Activated CD4-positive, alpha-beta T cell treated with anti-CD3 and anti-CD28 coated beads, Interleukin-2, amount 50 U/mL, for 24 hours (primary cell): ENCODE results near the gene ZXDB.
"Not testable (repeated sequence)": the region's sequence is repeated elsewhere in the genome, so short reads cannot be mapped to it uniquely, and the experiment has no call there.

ENCODE experiments used
- DNase-seq, 2 donors: peaks; one replicate each; pipeline ENCODE4 v3.0.0-alpha.2; 2020; ENCODE audit warnings: low read depth in 1 of 2, low spot score in 1 of 2

ZXDB gene

DNA sequence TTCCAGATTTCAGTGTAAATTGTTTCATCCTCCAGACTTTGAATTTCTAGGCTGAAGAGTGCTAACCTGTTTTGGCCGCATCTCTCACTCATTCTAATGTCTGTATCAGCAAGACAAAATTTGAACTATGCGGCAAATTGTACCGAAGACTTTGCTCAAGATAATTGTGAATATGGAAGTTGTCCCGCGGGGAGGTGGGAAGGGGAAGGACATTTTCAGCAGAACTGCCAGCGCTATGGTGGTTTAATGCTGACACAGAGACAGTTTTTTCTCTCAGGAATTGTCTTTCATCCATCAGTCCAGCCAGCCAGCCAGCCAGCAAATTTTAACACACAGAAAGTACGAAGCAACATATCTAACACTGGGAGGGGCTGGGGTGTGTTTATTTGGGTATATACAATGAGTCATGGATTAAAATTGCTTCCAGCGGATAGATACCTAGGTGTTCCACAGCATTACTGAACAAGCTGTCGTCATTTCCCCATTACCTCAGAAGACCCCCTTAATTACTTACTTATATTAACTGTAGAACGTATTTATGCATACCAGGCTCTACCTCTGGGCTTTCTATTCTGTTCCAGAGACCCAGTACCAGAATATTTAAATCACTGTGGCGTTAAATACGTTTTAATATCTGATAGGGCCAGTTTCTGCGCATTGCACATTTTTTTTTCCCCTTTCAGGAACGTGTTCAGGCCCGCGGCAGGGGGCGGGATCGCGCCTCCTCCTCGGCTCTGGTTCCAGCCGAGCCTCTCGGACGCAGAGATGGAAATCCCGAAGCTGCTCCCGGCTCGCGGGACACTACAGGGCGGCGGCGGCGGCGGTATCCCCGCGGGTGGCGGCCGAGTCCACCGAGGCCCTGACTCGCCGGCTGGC, at the start of gene ZXDB:
ZXDB (plus strand) TSS at position 728 of the 876 bp plus-strand sequence; CDS start at position 766, 38 bp downstream.
- not testable (repeated sequence) for DNase-seq

DNA sequence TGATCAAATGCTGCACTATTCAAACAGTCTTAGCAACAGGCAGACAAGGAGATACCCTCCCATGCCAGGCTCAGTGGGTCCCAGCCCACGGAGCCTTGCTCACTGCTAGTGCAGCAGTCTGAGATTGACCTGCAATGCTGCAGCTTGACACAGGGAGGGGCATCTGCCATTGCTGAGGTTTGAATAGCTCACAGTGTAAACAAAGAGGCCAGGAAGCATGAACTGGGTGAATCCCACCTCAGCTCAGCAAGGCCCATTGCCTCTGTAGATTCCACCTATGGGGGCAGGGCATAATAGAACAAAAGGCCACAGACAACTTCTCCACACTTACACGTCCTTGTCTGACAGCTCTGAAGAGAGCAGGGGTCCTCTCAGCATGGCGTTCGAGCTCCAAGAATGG, 26.6 kb upstream of the ZXDB start:
- no peak for DNase-seq

DNA sequence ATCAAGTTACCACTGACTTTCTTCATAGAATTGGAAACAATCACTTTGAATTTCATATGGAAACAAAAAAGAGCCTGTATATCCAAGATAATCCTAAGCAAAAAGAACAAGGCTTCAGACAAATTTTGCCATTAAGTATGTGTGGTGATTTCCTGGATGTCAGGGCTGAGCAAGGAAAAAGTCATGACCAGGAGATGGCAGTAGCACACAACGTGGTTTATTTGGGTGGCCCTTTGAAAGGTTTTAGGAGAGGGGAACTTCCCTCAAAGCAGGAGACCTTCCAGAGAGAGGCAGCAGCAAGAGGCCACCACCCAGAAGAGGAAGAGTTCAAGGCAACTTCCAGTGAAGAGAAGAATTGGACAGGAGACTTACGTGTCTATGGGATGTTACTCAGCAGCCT, 18.1 kb upstream of the ZXDB start:
- DNase-seq = no peak

DNA sequence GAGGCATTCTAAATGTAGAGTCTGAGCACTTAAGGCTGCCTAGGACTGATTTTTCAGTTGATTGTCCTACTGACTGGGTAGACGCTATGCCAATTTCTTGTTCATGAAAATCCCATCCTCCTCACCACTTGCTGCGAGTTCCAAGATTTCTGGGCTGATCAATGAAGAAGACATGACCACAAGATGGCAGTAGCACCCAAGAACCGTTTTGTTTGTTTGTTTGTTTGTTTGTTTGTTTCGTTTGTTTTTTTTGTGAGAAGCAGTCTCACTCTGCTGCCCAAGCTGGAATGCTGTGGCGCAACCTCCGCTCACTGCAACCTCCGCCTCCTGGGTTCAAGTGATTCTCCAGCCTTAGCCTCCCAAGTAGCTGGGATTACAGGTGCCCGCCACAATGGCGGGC, 8.9 kb upstream of the ZXDB start:
- DNase-seq = not testable (repeated sequence)

DNA sequence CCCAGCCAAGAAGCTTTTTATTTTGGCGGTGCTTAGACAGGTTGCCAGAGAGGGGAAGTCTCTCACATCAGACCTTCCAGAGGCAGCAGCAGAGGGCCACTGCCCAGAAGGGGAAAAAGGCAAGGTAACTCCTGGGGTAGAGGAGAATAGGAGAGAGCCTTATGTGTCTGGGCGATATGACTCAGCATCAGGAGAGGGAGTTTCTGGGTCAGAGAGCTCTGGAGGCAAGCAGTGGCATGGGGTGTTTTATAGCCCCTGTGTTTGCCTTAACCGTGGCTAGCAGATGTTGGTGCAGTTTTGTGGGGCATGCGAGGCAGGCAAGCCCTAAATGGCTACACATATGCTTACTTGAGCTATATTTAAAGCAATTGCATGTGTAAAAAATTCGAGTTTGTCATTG, 8.3 kb upstream of the ZXDB start:
- DNase-seq = no peak

DNA sequence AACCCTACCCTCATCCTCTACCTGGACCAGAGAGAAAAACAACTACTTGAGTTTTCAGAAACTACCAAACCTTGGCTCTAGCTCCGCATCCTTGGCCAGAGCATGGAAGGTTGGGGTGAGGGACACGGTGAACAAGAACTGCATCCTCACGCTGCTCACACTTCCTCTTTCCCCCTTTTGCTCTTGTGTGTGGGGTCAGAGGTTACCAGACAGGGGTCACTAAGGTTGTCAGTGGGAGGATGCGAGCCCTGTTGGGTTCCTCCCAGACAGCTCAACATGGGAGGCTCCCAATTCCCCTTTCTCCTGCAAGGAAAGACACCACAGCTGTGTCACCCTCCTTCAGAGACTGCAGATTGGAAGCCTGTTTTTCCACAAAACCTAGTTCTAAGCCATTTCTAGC, 5.5 kb upstream of the ZXDB start:
- no peak for DNase-seq

DNA sequence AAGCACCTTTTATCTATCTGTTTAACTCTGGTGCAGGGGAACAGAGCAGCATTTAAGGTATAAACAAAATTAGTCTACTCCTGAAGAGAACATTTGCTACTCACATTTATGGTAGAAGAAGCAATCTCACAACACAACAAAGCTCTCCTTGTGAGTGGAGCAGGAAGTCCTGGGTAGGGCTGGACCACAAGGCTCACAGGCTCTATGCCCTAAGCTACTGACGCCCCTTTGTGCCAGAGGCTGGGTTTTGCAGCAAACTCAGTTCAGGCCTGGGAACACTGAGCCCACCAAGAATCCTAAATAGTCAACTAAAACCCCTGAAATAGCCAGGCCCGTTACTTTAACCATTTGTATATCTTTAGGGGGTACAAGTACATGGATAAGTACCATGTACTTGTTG, 4.7 kb upstream of the ZXDB start:
- DNase-seq = no peak

DNA sequence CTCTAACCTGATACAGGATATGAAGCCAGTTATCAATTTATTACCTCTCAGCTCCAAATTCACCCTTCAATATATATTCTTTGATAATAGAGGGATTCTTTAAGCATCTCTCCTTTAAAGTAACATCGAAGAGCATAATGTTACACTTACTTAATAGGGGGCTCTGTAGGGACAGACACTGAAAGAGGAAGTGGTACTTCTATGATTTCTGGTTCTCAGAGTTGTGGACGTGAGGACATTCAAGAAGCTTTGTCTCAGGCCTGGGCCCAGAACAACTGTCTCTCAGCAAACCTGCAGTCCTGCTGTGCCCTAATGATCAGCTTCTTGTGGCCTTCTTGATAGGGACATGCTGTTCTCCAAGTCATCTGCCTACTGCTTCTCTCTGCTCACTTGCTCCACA, 4.2 kb upstream of the ZXDB start:
- no peak for DNase-seq

DNA sequence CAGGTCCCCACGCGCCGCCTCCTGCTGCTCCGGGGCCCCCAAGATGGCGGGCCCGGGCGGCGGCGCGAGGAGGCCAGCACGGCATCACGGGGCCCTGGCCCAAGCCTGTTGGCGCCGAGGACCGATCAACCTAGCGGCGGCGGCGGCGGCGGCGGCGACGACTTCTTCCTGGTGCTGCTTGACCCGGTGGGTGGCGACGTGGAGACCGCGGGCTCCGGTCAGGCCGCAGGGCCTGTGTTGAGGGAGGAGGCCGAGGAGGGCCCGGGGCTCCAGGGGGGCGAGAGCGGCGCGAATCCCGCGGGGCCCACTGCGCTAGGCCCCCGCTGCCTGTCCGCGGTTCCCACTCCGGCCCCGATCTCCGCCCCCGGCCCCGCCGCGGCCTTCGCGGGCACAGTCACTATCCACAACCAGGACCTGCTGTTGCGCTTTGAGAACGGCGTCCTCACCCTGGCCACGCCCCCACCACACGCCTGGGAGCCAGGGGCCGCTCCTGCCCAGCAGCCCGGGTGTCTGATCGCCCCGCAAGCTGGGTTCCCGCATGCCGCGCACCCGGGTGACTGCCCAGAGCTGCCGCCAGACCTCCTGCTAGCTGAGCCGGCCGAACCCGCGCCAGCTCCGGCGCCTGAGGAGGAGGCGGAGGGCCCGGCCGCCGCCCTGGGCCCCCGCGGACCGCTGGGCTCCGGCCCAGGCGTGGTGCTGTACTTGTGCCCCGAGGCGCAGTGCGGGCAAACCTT, 516 bp downstream of the ZXDB start:
- peak in 1 of 2 donors; percentile 19 for DNase-seq

DNA sequence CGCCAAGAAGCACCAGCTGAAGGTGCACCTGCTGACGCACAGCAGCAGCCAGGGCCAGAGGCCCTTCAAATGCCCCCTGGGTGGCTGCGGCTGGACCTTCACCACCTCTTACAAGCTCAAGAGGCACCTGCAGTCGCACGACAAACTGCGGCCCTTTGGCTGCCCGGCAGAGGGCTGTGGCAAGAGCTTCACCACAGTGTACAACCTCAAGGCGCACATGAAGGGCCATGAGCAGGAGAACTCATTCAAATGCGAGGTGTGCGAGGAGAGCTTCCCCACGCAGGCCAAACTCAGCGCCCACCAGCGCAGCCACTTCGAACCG, 1.0 kb downstream of the ZXDB start:
- DNase-seq = not testable (repeated sequence)

DNA sequence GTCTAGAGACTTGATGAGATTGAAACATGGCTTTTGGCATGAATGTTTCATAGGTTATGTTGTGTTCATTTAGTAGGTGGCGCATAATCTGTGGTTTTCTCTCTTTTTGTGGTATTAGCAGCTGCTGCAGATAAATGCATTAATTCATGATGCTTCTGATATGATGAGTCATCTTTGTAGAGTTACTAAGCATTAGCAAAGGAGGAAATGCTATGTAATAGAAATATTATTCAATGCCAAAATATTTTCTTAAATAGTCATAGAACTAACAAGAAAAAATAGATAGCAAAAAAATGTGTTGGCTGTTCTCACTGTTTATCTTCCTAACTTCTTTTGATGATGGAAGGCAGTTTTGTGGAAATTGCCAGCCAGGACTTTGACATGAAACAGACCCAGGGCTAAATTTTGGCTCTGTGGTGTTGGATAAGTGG, 3.6 kb downstream of the ZXDB start:
- DNase-seq = no peak

DNA sequence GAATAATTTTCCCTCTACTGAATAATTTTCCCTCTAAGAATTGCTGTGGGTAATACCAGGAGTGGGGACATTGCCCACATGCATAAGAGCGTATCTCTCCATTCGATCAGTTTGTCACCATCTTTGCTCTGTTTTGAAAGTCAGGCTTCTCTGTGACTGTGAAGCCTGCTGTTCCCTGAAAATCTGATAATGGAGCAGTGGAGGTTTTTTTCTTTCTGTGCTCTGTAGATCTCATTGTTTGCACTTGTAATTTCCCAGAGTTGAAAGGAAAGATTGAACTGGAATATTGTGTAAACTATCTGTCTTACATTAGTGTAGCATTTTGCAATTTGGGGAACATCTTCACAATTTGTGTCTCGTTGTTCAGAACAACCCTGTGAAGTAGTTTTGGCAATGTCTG, 4.3 kb downstream of the ZXDB start:
- no peak for DNase-seq

DNA sequence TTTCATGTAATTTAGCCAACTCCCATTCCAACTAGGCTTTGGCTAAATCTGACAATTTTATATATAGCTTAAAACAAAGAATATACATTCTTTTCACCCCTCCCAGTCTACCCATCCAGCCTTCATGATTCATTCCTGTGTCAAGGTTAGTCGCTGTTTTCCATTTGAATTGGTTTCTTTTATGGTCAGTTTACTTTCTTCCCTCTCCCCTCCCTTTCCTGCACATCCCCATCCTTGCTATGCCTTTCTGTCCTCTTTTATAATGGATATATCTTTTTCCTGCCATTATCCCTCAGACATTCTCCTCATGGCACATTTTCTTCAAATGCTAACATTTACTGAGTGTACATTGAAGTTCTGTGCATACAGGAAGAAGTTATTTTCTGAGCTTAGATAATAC, 4.7 kb downstream of the ZXDB start:
- DNase-seq = no peak

DNA sequence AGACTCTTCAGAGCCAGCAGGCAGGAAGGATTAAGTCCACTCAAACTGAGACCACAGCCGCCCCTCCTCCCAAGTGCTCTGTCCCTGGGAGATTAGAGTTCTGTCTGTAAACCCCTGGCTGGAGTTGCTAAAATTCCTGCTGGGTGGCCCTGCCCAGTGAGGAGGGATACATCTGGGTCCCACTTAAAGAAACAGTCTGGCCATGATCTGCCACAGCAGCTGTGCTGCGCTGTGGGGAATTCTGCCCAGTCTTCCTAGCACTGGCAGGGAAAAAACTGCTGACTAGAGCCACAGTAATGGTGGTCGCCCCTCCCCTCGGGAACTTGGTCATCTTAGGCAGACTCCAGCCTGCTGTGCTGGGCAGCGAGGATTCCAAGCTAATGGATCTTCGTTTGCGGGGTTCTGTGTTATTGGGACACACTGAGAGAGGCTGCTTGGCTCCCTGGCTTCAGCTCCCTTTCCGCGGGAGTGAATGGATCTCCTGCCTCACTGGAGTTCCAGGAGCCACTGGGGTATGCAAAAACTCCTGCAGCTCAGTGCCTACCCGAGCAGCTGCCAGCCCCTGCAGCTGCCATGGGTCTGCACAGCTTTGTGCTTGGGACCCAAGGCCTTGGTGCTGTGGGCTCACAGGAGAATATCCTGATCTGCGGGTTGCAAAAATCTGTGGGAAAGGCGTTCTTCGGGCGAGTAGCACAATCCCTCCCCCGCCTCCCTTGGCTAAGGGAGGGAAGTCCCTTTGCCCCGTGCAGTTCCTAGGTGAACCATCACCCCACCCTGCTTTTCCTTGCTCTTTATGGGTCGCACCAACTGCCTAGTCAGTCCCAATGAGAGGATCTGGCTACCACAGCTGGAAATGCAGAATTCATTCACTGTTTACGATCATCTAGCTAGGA, 15.7 kb downstream of the ZXDB start:
- DNase-seq = no peak

DNA sequence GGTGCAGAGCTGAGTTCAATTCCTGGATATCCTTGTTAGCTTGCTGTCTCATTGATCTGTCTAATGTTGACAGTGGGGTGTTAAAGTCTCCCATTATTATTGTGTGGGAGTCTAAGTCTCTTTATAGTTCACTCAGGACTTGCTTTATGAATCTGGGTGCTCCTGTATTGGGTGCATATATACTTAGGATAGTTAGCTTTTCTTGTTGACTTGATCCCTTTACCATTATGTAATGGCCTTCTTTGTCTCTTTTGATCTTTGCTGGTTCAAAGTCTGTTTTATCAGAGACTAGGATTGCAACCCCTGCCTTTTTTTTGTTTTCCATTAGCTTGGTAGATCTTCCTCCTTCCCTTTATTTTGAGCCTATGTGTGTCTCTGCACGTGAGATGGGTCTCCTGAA, 21.5 kb downstream of the ZXDB start:
- not testable (repeated sequence) for DNase-seq

DNA sequence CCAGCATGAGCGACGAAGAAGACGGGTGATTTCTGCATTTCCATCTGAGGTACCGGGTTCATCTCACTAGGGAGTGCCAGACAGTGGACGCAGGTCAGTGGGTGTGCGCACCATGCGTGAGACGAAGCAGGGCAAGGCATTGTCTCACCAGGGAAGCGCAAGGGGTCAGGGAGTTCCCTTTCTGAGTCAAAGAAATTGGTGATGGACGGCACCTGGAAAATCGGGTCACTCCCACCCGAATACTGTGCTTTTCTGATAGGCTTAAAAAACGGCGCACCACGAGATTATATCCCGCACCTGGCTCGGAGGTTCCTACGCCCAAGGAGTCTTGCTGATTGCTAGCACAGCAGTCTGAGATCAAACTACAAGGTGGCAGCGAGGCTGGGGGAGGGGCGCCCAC, 37.6 kb downstream of the ZXDB start:
- DNase-seq = not testable (repeated sequence)

DNA sequence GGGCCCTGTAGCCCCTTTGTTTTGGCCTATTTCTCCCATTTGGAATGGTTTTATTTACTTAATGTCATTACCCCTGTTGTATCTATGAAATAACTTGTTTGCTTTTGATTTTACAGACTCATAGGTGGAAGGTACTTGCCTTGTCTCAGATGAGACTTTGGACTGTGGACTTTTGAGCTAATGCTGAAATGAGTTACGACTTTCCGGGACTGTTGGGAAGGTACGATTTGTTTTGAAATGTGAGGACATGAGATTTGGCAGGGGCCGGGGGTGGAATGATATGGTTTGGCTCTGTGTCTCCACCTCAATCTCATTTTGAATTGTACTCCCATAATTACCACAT, 48.8 kb downstream of the ZXDB start:
- DNase-seq = no peak

DNA sequence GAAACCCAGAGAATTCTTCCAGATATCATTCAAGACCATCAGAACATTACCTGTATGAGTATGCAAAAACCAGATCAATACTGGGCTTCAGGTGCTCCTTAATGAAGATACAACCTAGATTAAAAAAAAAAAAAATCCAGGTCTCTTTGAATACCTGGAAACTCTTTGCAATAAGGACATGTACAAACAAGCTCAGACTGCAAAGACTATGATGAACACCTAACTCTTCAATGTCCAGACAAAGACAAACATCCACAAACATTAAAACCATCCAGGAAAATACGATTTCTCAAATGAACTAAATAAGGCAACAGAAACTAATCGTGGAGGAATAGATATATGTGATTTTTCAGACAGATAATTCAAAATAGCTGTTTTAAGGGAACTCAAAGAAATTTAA, 49.5 kb downstream of the ZXDB start:
- DNase-seq = no peak

DNA sequence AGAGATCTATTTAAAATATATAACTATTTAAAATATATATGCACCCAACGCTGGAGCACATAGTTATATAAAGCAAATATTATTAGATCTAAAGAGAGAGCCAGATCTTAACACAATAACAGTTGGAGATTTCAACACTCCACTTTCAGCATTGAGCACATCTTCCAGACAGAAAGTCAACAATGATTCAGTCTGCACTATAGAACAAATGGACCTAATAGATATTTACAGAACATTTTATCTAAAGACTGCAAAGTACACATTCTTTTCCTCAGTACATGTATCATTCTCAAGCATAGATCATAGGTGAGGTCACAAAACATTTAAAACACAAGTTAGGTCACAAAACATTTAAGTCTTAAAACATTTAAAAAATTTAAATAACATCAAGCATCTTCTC, 51.9 kb downstream of the ZXDB start:
- DNase-seq = no peak

DNA sequence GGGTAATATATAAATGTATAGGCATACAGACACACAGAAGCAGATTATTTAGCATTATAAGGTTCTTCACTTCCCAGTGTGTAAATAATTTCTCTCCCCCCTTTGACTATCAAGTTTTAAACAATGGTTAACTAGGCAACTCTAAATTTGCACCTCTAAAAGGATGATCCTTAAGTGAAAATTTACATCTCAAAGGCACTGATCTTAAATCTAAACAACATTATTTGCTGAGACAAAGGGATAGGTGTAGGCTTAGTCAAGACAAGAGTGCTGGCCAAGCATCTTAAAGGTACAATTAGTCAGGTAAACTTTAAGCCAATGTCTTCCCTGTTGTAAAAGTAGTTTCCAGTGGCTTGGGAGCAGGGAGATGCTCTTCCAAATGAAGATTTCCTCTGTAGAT, 55.2 kb downstream of the ZXDB start:
- no peak for DNase-seq
